IMR-90 (cell line): ENCODE measurements around the gene CARD18. TPM values are rescaled to one million over a fixed set of nuclear protein-coding genes. Genes with fewer than 3 reads are reported as not detected.

Experiments used
- ATAC-seq: fragments of 200-7000 bp; cut with Tn5 transposase; 2 replicates; pipeline ENCODE4 v1.9.1; 2020; ENCODE audit warnings: low read depth, mild to moderate bottlenecking, moderate library complexity
- BruUV-seq: library from RNA; stranded (reverse); fragments of 400-500 nt; replicated peaks from 2 replicates; lab custom pipeline; 2021; lab: Mats Ljungman, UMichigan
- CTCF ChIA-PET: fragments of 300-600 bp; formaldehyde crosslinking; extraction: SDS; loops from one replicate; lab custom pipeline; 2021; ENCODE audit warnings: antibody characterized with exemption; lab: Yijun Ruan, JAX
- POLR2A ChIA-PET: fragments of 300-600 bp; sonication (Branson Sonifier 250); formaldehyde crosslinking; loops from one replicate; lab custom pipeline; 2022; ENCODE audit warnings: antibody characterized with exemption; ENCODE audit not compliant: unreplicated experiment; lab: Charles Lee
- DNase-seq: peaks from one replicate; pipeline ENCODE4 v3.0.0; 2013
- H2AFZ ChIP-seq: replicated peaks from 2 replicates; pipeline ENCODE3; 2013; ENCODE audit warnings: low read length, mild to moderate bottlenecking; ENCODE audit not compliant: poor library complexity
- H2AK5ac ChIP-seq: 2 replicates; pipeline ENCODE4 v1.6.1; 2013; ENCODE audit warnings: low read depth, low read length, inconsistent platforms
- H2AK9ac ChIP-seq: replicated peaks from 2 replicates; pipeline ENCODE3; 2013; ENCODE audit warnings: mild to moderate bottlenecking, low read depth, low read length, moderate library complexity; ENCODE audit not compliant: poor library complexity
- H2BK120ac ChIP-seq: 2 replicates; pipeline ENCODE4 v1.6.1; 2013; ENCODE audit warnings: low read depth, low read length, inconsistent platforms
- H2BK15ac ChIP-seq: 3 replicates; pipeline ENCODE4 v1.6.1; 2013; ENCODE audit warnings: low read depth, low read length, inconsistent platforms
- H2BK20ac ChIP-seq: 2 replicates; pipeline ENCODE4 v1.6.1; 2013; ENCODE audit warnings: low read depth, mild to moderate bottlenecking, inconsistent platforms, low read length, moderate library complexity
- H2BK5ac ChIP-seq: 2 replicates; pipeline ENCODE4 v1.6.1; 2013; ENCODE audit warnings: mild to moderate bottlenecking, low read depth, low read length, inconsistent platforms; ENCODE audit not compliant: poor library complexity, severe bottlenecking
- H3K14ac ChIP-seq: replicated peaks from 2 replicates; pipeline ENCODE4 v1.6.1; 2013; ENCODE audit warnings: low read depth, low read length, inconsistent platforms
- H3K18ac ChIP-seq: 2 replicates; pipeline ENCODE4 v1.6.1; 2013; ENCODE audit warnings: low read depth, low read length, control low read depth
- H3K23ac ChIP-seq: 2 replicates; pipeline ENCODE4 v1.6.1; 2013; ENCODE audit warnings: low read depth, low read length, inconsistent platforms
- H3K27ac ChIP-seq: 2 replicates; pipeline ENCODE4 v1.5.1; 2013; ENCODE audit warnings: mild to moderate bottlenecking, control low read depth, low read length; ENCODE audit not compliant: insufficient read depth
- H3K27me3 ChIP-seq: 2 replicates; pipeline ENCODE4 v1.6.1; 2013; ENCODE audit warnings: low read length; ENCODE audit not compliant: control insufficient read depth, insufficient read depth
- H3K36me3 ChIP-seq: 2 replicates; pipeline ENCODE4 v1.6.1; 2013; ENCODE audit warnings: low read length, mixed read lengths; ENCODE audit not compliant: control insufficient read depth, insufficient read depth
- H3K4ac ChIP-seq: 2 replicates; pipeline ENCODE4 v1.6.1; 2013; ENCODE audit warnings: low read depth, low read length, inconsistent platforms
- H3K4me1 ChIP-seq: 2 replicates; pipeline ENCODE4 v1.6.1; 2013; ENCODE audit warnings: low read length, mixed read lengths; ENCODE audit not compliant: control insufficient read depth, insufficient read depth
- H3K4me2 ChIP-seq: 2 replicates; pipeline ENCODE4 v1.6.1; 2013; ENCODE audit warnings: low read depth, mild to moderate bottlenecking, control low read depth, low read length, moderate library complexity
- H3K4me3 ChIP-seq: 2 replicates; pipeline ENCODE4 v1.5.1; 2013; ENCODE audit warnings: low read depth, mild to moderate bottlenecking, control low read depth, low read length, moderate library complexity; ENCODE audit not compliant: insufficient read depth
- H3K56ac ChIP-seq: 2 replicates; pipeline ENCODE4 v1.6.1; 2013; ENCODE audit warnings: low read length, inconsistent platforms; ENCODE audit not compliant: insufficient read depth; ENCODE audit errors: extremely low read depth
- H3K79me1 ChIP-seq, 2 experiments: 2 replicates each; pipeline ENCODE4 v1.6.1; 2013; ENCODE audit warnings: low read length in 2 of 2, inconsistent platforms in 1 of 2, low read depth in 1 of 2
- H3K9ac ChIP-seq: 2 replicates; pipeline ENCODE4 v1.6.1; 2013; ENCODE audit warnings: low read depth, low read length, control low read depth
- H3K9me1 ChIP-seq: 2 replicates; pipeline ENCODE4 v1.6.1; 2013; ENCODE audit warnings: low read length, inconsistent platforms; ENCODE audit not compliant: insufficient read depth
- H3K9me3 ChIP-seq: 2 replicates; pipeline ENCODE4 v1.6.1; 2013; ENCODE audit warnings: low read length; ENCODE audit not compliant: control insufficient read depth, insufficient read depth
- H4K20me1 ChIP-seq: 2 replicates; pipeline ENCODE4 v1.6.1; 2013; ENCODE audit warnings: low read length, inconsistent platforms; ENCODE audit not compliant: insufficient read depth
- H4K5ac ChIP-seq: 2 replicates; pipeline ENCODE4 v1.6.1; 2013; ENCODE audit warnings: mild to moderate bottlenecking, low read depth, low read length, control low read depth
- H4K8ac ChIP-seq, 2 experiments: 2 replicates each; pipeline ENCODE4 v1.6.1; 2013; ENCODE audit warnings: low read depth in 2 of 2, low read length in 2 of 2, control low read depth in 1 of 2, inconsistent platforms in 1 of 2
- H4K91ac ChIP-seq: 2 replicates; pipeline ENCODE4 v1.6.1; 2013; ENCODE audit warnings: low read depth, low read length, inconsistent platforms; ENCODE audit not compliant: insufficient read depth
- BHLHE40 ChIP-seq: fragments of 150-350 bp; IDR thresholded peaks from 2 replicates; pipeline ENCODE4 v1.6.1; 2016; ENCODE audit warnings: mild to moderate bottlenecking, low read depth, low read length
- CEBPB ChIP-seq: IDR thresholded peaks from 2 replicates; pipeline ENCODE4 v1.6.1; 2012; ENCODE audit warnings: low read depth, low read length, improper control_type of control experiment
- CHD1 ChIP-seq: IDR thresholded peaks from 2 replicates; pipeline ENCODE4 v1.6.1; 2012; ENCODE audit warnings: low read depth, low read length, improper control_type of control experiment
- MAZ ChIP-seq: IDR thresholded peaks from 2 replicates; pipeline ENCODE4 v1.6.1; 2012; ENCODE audit warnings: low read depth, mild to moderate bottlenecking, low read length, improper control_type of control experiment, moderate library complexity, borderline replicate concordance
- MXI1 ChIP-seq: IDR thresholded peaks from 2 replicates; pipeline ENCODE4 v1.6.1; 2012; ENCODE audit warnings: low read depth, mild to moderate bottlenecking, low read length, moderate library complexity, borderline replicate concordance
- NFE2L2 ChIP-seq: fragments of 150-350 bp; IDR thresholded peaks from 2 replicates; pipeline ENCODE4 v1.6.1; 2016; ENCODE audit warnings: low read depth, mild to moderate bottlenecking, low read length
- POLR2A ChIP-seq: IDR thresholded peaks from 2 replicates; pipeline ENCODE4 v1.6.1; 2012; ENCODE audit warnings: mild to moderate bottlenecking, low read depth, low read length
- RCOR1 ChIP-seq: IDR thresholded peaks from 2 replicates; pipeline ENCODE4 v1.6.1; 2012; ENCODE audit warnings: mild to moderate bottlenecking, low read length, improper control_type of control experiment; ENCODE audit not compliant: insufficient replicate concordance
- RFX5 ChIP-seq: IDR thresholded peaks from 2 replicates; pipeline ENCODE4 v1.8.0; 2012; ENCODE audit warnings: low read depth, mild to moderate bottlenecking, low read length, moderate library complexity
- SMC3 ChIP-seq: fragments of 150-350 bp; IDR thresholded peaks from 2 replicates; pipeline ENCODE4 v1.6.1; 2016; ENCODE audit warnings: low read depth, mild to moderate bottlenecking, antibody characterized with exemption, low read length, moderate library complexity
- USF2 ChIP-seq: fragments of 150-350 bp; IDR thresholded peaks from 2 replicates; pipeline ENCODE4 v1.6.1; 2017; ENCODE audit warnings: mild to moderate bottlenecking, antibody characterized with exemption, low read length, low read depth
- WGBS, 2 experiments: methylation state at CpG; one replicate each; pipeline versions ENCODE4 v1.1.5 to v1.1.7; 2013; ENCODE audit warnings: missing lambda C conversion rate in 2 of 2; ENCODE audit not compliant: insufficient read length in 1 of 2; ENCODE audit errors: extremely low coverage in 2 of 2; 5-methylcytosine and 5-hydroxymethylcytosine counted together
- dilution Hi-C: fragments of 300-500 bp; cut with HindIII; formaldehyde crosslinking; loops from one replicate; pipeline ENCODE4 v1.14.3; 2018; ENCODE audit warnings: low sequenced_read_pairs; ENCODE audit not compliant: unreplicated experiment
- in situ Hi-C: fragments of 300-500 bp; cut with MboI; formaldehyde crosslinking; loops from 3 replicates; pipeline ENCODE4 v1.14.3; 2019; ENCODE audit warnings: low sequenced_read_pairs, inconsistent platforms, mixed read lengths
- intact Hi-C: fragments of 100-400 bp; cut with micrococcal nuclease; formaldehyde crosslinking; loops from 2 replicates; pipeline ENCODE4 v1.10.0; 2022
- polyA plus RNA-seq, 3 experiments: library from polyadenylated mRNA; depleted of rRNA; stranded (reverse); fragments of >200 nt; gene quantifications; 2 replicates each; pipeline ENCODE4 v1.2.3, GENCODE V29; 2012; ENCODE audit warnings: low replicate concordance in 1 of 3
- total RNA-seq: library from RNA; depleted of rRNA; stranded (reverse); fragments of >200 nt; gene quantifications from 2 replicates; pipeline ENCODE4 v1.2.3, GENCODE V29; 2012
- TF ChIP-seq, protein P1 (sequence below): fragments of 150-350 bp; IDR thresholded peaks from 2 replicates; pipeline ENCODE4 v1.6.1; 2016; ENCODE audit warnings: low read depth, mild to moderate bottlenecking, low read length, moderate library complexity, borderline replicate concordance

CARD18 gene
- total and polyA plus RNA-seq, 2 of the 4 experiments (the other 2 are of a cell fraction), result not detected

DNA sequence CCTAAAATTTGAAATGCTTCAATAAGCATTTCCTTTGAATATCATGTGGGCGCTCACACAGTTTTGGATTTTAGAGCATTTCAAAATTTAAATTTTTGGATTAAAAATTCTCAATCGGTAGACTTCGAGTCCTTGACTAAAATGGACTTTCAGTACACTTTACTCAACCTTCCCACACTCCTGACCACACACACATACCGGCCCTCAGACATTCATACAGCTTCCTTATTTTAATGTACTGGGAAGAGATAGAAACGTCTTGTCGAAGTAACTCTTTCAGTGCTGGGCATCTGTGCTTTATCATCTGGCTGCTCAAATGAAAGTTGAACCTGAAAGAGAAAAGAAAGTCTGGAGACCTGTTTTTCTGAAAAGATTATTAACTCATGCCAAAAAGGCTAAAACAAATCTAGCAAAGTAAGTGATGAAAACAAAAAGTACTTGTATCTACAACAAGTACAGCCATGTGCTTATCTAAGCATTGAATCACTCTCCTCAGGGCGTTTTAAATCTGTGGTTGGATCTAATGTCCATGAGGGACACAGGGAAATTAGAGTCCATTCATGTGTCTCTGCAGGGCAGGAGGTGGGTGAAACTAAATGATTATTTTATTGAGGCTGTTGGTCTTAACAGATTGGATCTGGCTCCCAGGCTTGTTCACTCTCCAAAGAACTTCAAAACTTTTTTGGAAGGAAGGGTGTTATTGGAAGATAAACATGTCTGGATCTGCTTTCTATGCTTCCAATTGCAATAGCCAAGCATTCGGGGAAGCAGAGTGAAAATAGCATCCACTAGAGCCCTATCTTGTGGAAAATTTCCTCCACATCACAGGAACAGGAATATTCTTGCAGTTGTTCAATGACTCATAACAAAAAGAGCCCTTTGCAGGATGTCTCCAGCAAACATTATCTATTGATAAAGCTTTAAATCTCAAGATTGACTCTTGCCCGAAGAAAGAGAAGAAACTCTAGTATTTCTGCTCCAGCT lies 47.0 kb downstream of the CARD18 start:
- Histone ChIP-seq H3K27me3 (no peaks in the 10 kb centered on the region), H3K56ac (no peak overlapping the region), H2AK5ac (no peak overlapping the region), H3K4me3 (no peak overlapping the region), H3K79me1 (no peaks in the 10 kb centered on the region), H3K9me1 (no peaks in the 10 kb centered on the region), H3K4me2 (no peak overlapping the region; the same call in 1 of the 2 replicates), H3K14ac (no peak overlapping the region), H3K23ac (no peak overlapping the region), H3K18ac (no peak overlapping the region), H3K4me1 (no peaks in the 10 kb centered on the region), H4K20me1 (no peaks in the 10 kb centered on the region), H2BK120ac (no peak overlapping the region), H2AFZ (no peak overlapping the region), H2BK15ac (no peak overlapping the region), H2AK9ac (no peak overlapping the region), H4K5ac (no peak overlapping the region), H3K36me3 (no peaks in the 10 kb centered on the region), H3K9me3 (no peaks in the 10 kb centered on the region), H2BK20ac (no peak overlapping the region), H4K8ac (no peak overlapping the region), H3K4ac (no peak overlapping the region), H4K91ac (no peak overlapping the region), H3K27ac (no peak overlapping the region), H2BK5ac (no peak overlapping the region), H3K9ac (no peak overlapping the region)
- in situ Hi-C loops, result no loop called here
- ChIA-PET POLR2A (no interaction called here), CTCF (no interaction called here)
- BruUV-seq, result no TSS peak
- DNase-seq (peak; percentile 20), ATAC-seq (no peak)
- WGBS, 2 experiments, result no CpG with 5 or more reads among the region's 9 CpGs
- intact Hi-C loops, result no loop called here
- TF ChIP-seq USF2, result no peak
- TF ChIP-seq POLR2A, result no peak
- TF ChIP-seq SMC3, result no peak
- no peak for TF ChIP-seq RFX5
- no peak for TF ChIP-seq BHLHE40
- TF ChIP-seq, protein P1, sequence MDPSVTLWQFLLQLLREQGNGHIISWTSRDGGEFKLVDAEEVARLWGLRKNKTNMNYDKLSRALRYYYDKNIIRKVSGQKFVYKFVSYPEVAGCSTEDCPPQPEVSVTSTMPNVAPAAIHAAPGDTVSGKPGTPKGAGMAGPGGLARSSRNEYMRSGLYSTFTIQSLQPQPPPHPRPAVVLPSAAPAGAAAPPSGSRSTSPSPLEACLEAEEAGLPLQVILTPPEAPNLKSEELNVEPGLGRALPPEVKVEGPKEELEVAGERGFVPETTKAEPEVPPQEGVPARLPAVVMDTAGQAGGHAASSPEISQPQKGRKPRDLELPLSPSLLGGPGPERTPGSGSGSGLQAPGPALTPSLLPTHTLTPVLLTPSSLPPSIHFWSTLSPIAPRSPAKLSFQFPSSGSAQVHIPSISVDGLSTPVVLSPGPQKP, result no peak
- no peak for TF ChIP-seq RCOR1
- no peak for TF ChIP-seq NFE2L2
- TF ChIP-seq MXI1, result no peak
- TF ChIP-seq MAZ, result no peak
- no peak for TF ChIP-seq CHD1
- TF ChIP-seq CEBPB, result no peak
- dilution Hi-C loops, result no loop called here
